Measurements from ENCODE around the gene PPP1R3E.

The PPP1R3E gene

GRCh38 chr14:23248601-23249000 lies 54.1 kb downstream of the PPP1R3E start:
- no peak for DNase-seq (ENCODE audit: low read depth, low spot score)

Measured in ELF-1 (cell line).